Calu3 (cell line): ENCODE measurements around the gene TRAIP. TPM values are rescaled to one million over a fixed set of nuclear protein-coding genes. Genes with fewer than 3 reads are reported as not detected.

Experiments
- BruUV-seq: library from RNA; stranded (reverse); fragments of 400-500 nt; replicated peaks from 2 replicates; lab custom pipeline; 2021; lab: Mats Ljungman, UMichigan
- CTCF ChIA-PET: fragments of 300-600 bp; sonication (Branson Sonifier 250); formaldehyde crosslinking; loops from one replicate; lab custom pipeline; 2022; ENCODE audit warnings: antibody characterized with exemption; lab: Charles Lee
- DNase-seq: peaks from one replicate; pipeline ENCODE4 v3.0.0; 2022
- H3K27ac Mint-ChIP-seq: one replicate; pipeline ENCODE4 v1.8.0; 2022; ENCODE audit warnings: mixed read lengths; ENCODE audit not compliant: unreplicated experiment
- H3K27me3 Mint-ChIP-seq: one replicate; pipeline ENCODE4 v1.8.0; 2022; ENCODE audit warnings: mixed read lengths; ENCODE audit not compliant: unreplicated experiment
- H3K36me3 Mint-ChIP-seq: one replicate; pipeline ENCODE4 v1.8.0; 2022; ENCODE audit warnings: mild to moderate bottlenecking, moderate library complexity, mixed read lengths; ENCODE audit not compliant: insufficient read depth, unreplicated experiment
- H3K4me1 Mint-ChIP-seq: one replicate; pipeline ENCODE4 v1.8.0; 2022; ENCODE audit warnings: mild to moderate bottlenecking, low read depth, mixed read lengths; ENCODE audit not compliant: unreplicated experiment
- H3K4me3 Mint-ChIP-seq: one replicate; pipeline ENCODE4 v1.8.0; 2022; ENCODE audit warnings: mild to moderate bottlenecking, low read depth, moderate library complexity, mixed read lengths; ENCODE audit not compliant: unreplicated experiment
- H3K9me3 Mint-ChIP-seq: one replicate; pipeline ENCODE4 v1.8.0; 2022; ENCODE audit warnings: low read depth, mixed read lengths; ENCODE audit not compliant: unreplicated experiment
- CTCF ChIP-seq: fragments of 200-600 bp; IDR thresholded peaks from one replicate; pipeline ENCODE4 v1.8.0; 2022; ENCODE audit warnings: antibody characterized with exemption; ENCODE audit not compliant: unreplicated experiment
- intact Hi-C: fragments of 100-400 bp; cut with micrococcal nuclease; formaldehyde crosslinking; loops from one replicate; pipeline ENCODE4 v1.10.0; 2022; ENCODE audit not compliant: unreplicated experiment
- total RNA-seq: library from RNA; stranded (reverse); gene quantifications from 2 replicates; pipeline ENCODE4 v1.2.3, GENCODE V29; 2022

Gene TRAIP
- total RNA-seq, 1 experiment from 2014 or later, result 29.7 TPM

GRCh38 chr3:49845694-49846093, 10.7 kb downstream of the TRAIP start:
- intact Hi-C loops, result no loop called here
- BruUV-seq, result no TSS peak
- peaks cover 6% of the 10 kb centered on the region for H3K36me3 Mint-ChIP-seq
- no peak overlapping the region for H3K27ac Mint-ChIP-seq
- no peak for DNase-seq
- H3K4me1 Mint-ChIP-seq, result peaks cover 9% of the 10 kb centered on the region
- no peak for TF ChIP-seq CTCF
- CTCF ChIA-PET, result interaction anchor here (0.5 kb wide), 1 partner anchor 54 kb away, joined by 4 read pairs; no protein-coding TSS in a partner anchor
- H3K27me3 Mint-ChIP-seq, result no peaks in the 10 kb centered on the region
- H3K4me3 Mint-ChIP-seq, result no peak overlapping the region
- H3K9me3 Mint-ChIP-seq, result no peaks in the 10 kb centered on the region

GRCh38 chr3:49844464-49845183, 11.7 kb downstream of the TRAIP start:
- no peak for TF ChIP-seq CTCF
- H3K27me3 Mint-ChIP-seq, result no peaks in the 10 kb centered on the region
- CTCF ChIA-PET, result no interaction called here
- DNase-seq, result no peak
- BruUV-seq, result no TSS peak
- no peak overlapping the region for H3K4me3 Mint-ChIP-seq
- intact Hi-C loops, result no loop called here
- peaks cover 6% of the 10 kb centered on the region for H3K36me3 Mint-ChIP-seq
- H3K9me3 Mint-ChIP-seq, result no peaks in the 10 kb centered on the region
- H3K27ac Mint-ChIP-seq, result no peak overlapping the region
- H3K4me1 Mint-ChIP-seq, result peaks cover 9% of the 10 kb centered on the region

- no peaks in the 10 kb centered on the region for H3K27me3 Mint-ChIP-seq
- no TSS peak for BruUV-seq
- intact Hi-C loops, result no loop called here
- peaks cover 12% of the 10 kb centered on the region for H3K36me3 Mint-ChIP-seq
- H3K27ac Mint-ChIP-seq, result no peak overlapping the region
- no peak for DNase-seq
- CTCF ChIA-PET, result no interaction called here
- peaks cover 9% of the 10 kb centered on the region for H3K4me1 Mint-ChIP-seq
- no peak overlapping the region for H3K4me3 Mint-ChIP-seq
- H3K9me3 Mint-ChIP-seq, result no peaks in the 10 kb centered on the region
- no peak for TF ChIP-seq CTCF
Measured at GRCh38 chr3:49842843-49843517, 13.4 kb downstream of the TRAIP start.

GRCh38 chr3:49841806-49842205, 14.6 kb downstream of the TRAIP start:
- H3K4me1 Mint-ChIP-seq, result peaks cover 9% of the 10 kb centered on the region
- no peaks in the 10 kb centered on the region for H3K9me3 Mint-ChIP-seq
- intact Hi-C loops, result no loop called here
- H3K4me3 Mint-ChIP-seq, result no peak overlapping the region
- no peak for TF ChIP-seq CTCF
- H3K27ac Mint-ChIP-seq, result no peak overlapping the region
- H3K36me3 Mint-ChIP-seq, result peaks cover 7% of the 10 kb centered on the region
- DNase-seq, result no peak
- BruUV-seq, result no TSS peak
- CTCF ChIA-PET, result interaction anchor here (0.6 kb wide), 1 partner anchor 64 kb away, joined by 3 read pairs; no protein-coding TSS in a partner anchor
- H3K27me3 Mint-ChIP-seq, result no peaks in the 10 kb centered on the region
